GM12874 (cell line): Measurements from ENCODE around the gene TIPRL.

Experiments used
- CTCF ChIP-seq: IDR thresholded peaks from 2 replicates; pipeline ENCODE4 v1.5.1; 2011; ENCODE audit warnings: low read depth, mild to moderate bottlenecking, control low read depth, low read length, moderate library complexity; ENCODE audit not compliant: insufficient read depth

Gene TIPRL

GRCh38 chr1:168146626-168147025 lies 32.1 kb upstream of the TIPRL start:
- no peak for TF ChIP-seq CTCF

GRCh38 chr1:168148916-168149315 lies 29.8 kb upstream of the TIPRL start:
- no peak for TF ChIP-seq CTCF

- TF ChIP-seq CTCF: no peak
Measured at GRCh38 chr1:168150283-168150682, 28.5 kb upstream of the TIPRL start.

- no peak for TF ChIP-seq CTCF
Measured at GRCh38 chr1:168151935-168152334, 26.8 kb upstream of the TIPRL start.

- no peak for TF ChIP-seq CTCF
Measured at GRCh38 chr1:168155910-168156309, 22.9 kb upstream of the TIPRL start.

GRCh38 chr1:168157638-168158037 lies 21.1 kb upstream of the TIPRL start:
- TF ChIP-seq CTCF: no peak

GRCh38 chr1:168159251-168159650 lies 19.5 kb upstream of the TIPRL start:
- no peak for TF ChIP-seq CTCF

GRCh38 chr1:168159979-168160378 lies 18.8 kb upstream of the TIPRL start:
- no peak for TF ChIP-seq CTCF
